ENCODE measurements around the gene ZP1.

DNA sequence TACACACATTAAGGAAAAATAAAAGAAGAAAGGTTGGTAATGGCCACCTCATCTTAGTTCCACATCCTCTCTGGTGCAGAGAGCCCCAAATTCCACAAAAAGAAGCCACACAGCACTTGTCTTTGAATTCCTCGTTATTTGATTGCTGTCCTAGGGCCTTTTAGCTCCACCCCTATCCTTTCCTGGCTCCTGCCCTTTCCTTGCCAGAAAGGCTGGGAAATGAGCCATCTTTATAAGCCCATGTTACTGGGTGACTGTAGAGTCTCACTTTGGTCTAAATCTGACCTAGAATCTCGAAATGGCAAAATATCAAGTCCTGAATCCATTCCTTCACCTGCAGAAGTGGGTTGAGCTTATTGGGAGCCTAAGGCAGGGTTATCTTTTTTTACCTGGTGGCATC, 52.6 kb downstream of the ZP1 start:
- TF ChIP-seq EZH2phosphoT487 (IDR thresholded peaks at IDR 0.05; ENCODE audit: insufficient read depth, low read depth) (no peak), EZH2 (IDR thresholded peaks at IDR 0.05; ENCODE audit: insufficient read depth, poor library complexity, severe bottlenecking) (no peak)

Data from GM23248 (cell line).